Mesothelial cell of epicardium (in vitro differentiated cells): ENCODE results near the gene LRRC8D. TPM values are rescaled to one million over a fixed set of nuclear protein-coding genes. Genes with fewer than 3 reads are reported as not detected.

Experiments used
- DNase-seq, 2 experiments: peaks; one replicate each; pipeline ENCODE4 v3.0.0; 2021; ENCODE audit warnings: low spot score in 2 of 2; ENCODE audit not compliant: unreplicated experiment in 2 of 2
- H3K27ac Mint-ChIP-seq: 2 replicates; pipeline ENCODE4 v1.8.0; 2021; ENCODE audit warnings: mixed read lengths
- H3K27me3 Mint-ChIP-seq: 2 replicates; pipeline ENCODE4 v1.8.0; 2021; ENCODE audit warnings: low read depth, mixed read lengths
- H3K36me3 Mint-ChIP-seq: 2 replicates; pipeline ENCODE4 v1.8.0; 2021; ENCODE audit warnings: mixed read lengths
- H3K4me1 Mint-ChIP-seq: 2 replicates; pipeline ENCODE4 v1.8.0; 2021; ENCODE audit warnings: mixed read lengths
- H3K4me3 Mint-ChIP-seq: 2 replicates; pipeline ENCODE4 v1.8.0; 2021; ENCODE audit warnings: mild to moderate bottlenecking, moderate library complexity, mixed read lengths
- H3K9me3 Mint-ChIP-seq: 2 replicates; pipeline ENCODE4 v1.8.0; 2021; ENCODE audit warnings: mixed read lengths
- total RNA-seq: library from RNA; stranded (reverse); gene quantifications from 3 replicates; pipeline ENCODE4 v1.2.1, GENCODE V29; 2021
- TF ChIP-seq, protein P1 (sequence below): fragments of 200-600 bp; sonication (generic); IDR thresholded peaks from one replicate; pipeline ENCODE4 v1.5.0; 2021; ENCODE audit warnings: antibody characterized with exemption; ENCODE audit not compliant: unreplicated experiment

The LRRC8D gene
- total RNA-seq, 1 donor from 2014 or later = 22.6 TPM

GRCh38 chr1:89810302-89810701, 10.5 kb upstream of the LRRC8D start:
- H3K27me3 Mint-ChIP-seq = no peaks in the 10 kb centered on the region
- TF ChIP-seq, protein P1, sequence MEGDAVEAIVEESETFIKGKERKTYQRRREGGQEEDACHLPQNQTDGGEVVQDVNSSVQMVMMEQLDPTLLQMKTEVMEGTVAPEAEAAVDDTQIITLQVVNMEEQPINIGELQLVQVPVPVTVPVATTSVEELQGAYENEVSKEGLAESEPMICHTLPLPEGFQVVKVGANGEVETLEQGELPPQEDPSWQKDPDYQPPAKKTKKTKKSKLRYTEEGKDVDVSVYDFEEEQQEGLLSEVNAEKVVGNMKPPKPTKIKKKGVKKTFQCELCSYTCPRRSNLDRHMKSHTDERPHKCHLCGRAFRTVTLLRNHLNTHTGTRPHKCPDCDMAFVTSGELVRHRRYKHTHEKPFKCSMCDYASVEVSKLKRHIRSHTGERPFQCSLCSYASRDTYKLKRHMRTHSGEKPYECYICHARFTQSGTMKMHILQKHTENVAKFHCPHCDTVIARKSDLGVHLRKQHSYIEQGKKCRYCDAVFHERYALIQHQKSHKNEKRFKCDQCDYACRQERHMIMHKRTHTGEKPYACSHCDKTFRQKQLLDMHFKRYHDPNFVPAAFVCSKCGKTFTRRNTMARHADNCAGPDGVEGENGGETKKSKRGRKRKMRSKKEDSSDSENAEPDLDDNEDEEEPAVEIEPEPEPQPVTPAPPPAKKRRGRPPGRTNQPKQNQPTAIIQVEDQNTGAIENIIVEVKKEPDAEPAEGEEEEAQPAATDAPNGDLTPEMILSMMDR = no peak
- no peak for DNase-seq
- H3K4me3 Mint-ChIP-seq = no peak overlapping the region
- H3K36me3 Mint-ChIP-seq = no peaks in the 10 kb centered on the region
- H3K9me3 Mint-ChIP-seq = no peaks in the 10 kb centered on the region
- no peak overlapping the region for H3K27ac Mint-ChIP-seq
- peaks cover 8% of the 10 kb centered on the region for H3K4me1 Mint-ChIP-seq

GRCh38 chr1:89810880-89811279, 10.0 kb upstream of the LRRC8D start:
- H3K4me1 Mint-ChIP-seq = peaks cover 8% of the 10 kb centered on the region
- no peak overlapping the region for H3K27ac Mint-ChIP-seq
- H3K9me3 Mint-ChIP-seq = no peaks in the 10 kb centered on the region
- H3K4me3 Mint-ChIP-seq = no peak overlapping the region
- TF ChIP-seq, protein P1 = no peak
- no peaks in the 10 kb centered on the region for H3K36me3 Mint-ChIP-seq
- H3K27me3 Mint-ChIP-seq = no peaks in the 10 kb centered on the region
- no peak for DNase-seq

DNA sequence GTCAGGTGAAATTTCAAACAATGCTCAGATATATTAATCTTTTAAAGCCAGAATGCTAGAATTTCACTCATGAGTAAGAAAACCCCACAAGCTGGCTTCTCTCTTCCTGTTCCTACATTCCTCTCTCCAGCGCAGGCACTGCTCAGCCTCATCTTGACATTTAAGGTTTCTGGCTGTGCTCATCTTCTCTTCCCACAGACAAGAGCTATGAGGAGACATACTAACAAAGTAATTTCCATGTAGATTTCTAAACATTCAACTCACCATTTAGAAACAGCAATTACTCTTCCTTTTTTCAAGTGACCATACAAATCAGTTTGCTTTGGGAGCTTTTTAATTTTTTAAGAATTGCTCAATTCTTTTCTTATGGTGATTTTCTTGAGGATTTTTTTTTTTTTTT, 7.8 kb upstream of the LRRC8D start:
- Mint-ChIP-seq H3K27ac (no peak overlapping the region), H3K36me3 (no peaks in the 10 kb centered on the region), H3K4me3 (no peak overlapping the region), H3K9me3 (no peaks in the 10 kb centered on the region), H3K27me3 (no peaks in the 10 kb centered on the region), H3K4me1 (peaks cover 8% of the 10 kb centered on the region)
- no peak for DNase-seq
- TF ChIP-seq, protein P1 = no peak

GRCh38 chr1:89815040-89815439, 5.8 kb upstream of the LRRC8D start:
- TF ChIP-seq, protein P1 = no peak
- Mint-ChIP-seq H3K9me3 (no peaks in the 10 kb centered on the region), H3K4me1 (peaks cover 8% of the 10 kb centered on the region), H3K27ac (no peak overlapping the region), H3K27me3 (peaks cover 5% of the 10 kb centered on the region), H3K4me3 (no peak overlapping the region), H3K36me3 (no peaks in the 10 kb centered on the region)
- DNase-seq = no peak

DNA sequence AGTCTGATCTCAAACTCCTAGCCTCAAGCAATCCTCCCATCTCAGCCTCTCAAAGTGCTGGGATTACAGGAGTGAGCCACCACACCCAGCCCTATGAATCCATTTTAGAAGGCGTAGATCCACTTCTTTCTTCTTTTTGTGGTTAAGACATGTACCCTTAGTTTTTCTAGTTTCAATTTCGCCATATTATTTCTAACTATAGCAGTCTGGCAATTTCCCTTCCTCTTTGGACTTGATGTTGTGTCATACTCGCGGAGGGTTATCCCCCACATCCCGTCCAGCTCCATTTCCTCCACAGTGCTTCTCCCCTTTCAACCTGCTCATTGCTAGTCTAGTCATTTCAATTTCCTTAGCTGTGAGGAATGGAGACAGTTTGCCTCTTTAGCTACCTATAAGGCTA, 5.2 kb upstream of the LRRC8D start:
- Mint-ChIP-seq H3K4me1 (peaks cover 13% of the 10 kb centered on the region), H3K27me3 (peaks cover 7% of the 10 kb centered on the region), H3K4me3 (no peak overlapping the region), H3K27ac (no peak overlapping the region), H3K36me3 (no peaks in the 10 kb centered on the region), H3K9me3 (no peaks in the 10 kb centered on the region)
- TF ChIP-seq, protein P1 = no peak
- no peak for DNase-seq

DNA sequence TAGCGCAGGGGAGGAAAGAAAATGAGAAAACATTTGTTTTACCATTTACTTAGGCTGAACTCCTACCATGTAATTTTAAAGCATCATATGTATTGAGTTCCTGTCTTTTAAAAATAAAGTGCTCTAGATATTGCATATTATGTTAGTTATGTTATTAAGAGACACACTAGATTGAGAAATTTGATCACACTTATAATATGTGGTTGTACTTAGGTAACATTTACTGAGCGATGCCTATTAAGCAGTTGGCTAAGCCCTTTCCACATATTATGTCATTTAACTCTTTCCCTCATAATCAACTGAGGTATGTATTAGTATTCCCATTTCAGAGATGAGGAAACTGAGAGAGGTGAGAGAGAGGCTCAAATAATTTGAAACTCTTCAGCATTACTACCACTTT, 4.5 kb upstream of the LRRC8D start:
- Mint-ChIP-seq H3K27me3 (peaks cover 8% of the 10 kb centered on the region), H3K9me3 (no peaks in the 10 kb centered on the region), H3K27ac (no peak overlapping the region), H3K36me3 (no peaks in the 10 kb centered on the region), H3K4me3 (no peak overlapping the region), H3K4me1 (peaks cover 14% of the 10 kb centered on the region)
- TF ChIP-seq, protein P1 = no peak
- no peak for DNase-seq
